WERI-Rb-1 (cell line): Measurements from ENCODE around the gene CES2.

Experiments
- DNase-seq: peaks from one replicate; pipeline ENCODE4 v3.0.0-alpha.2; 2020
- H3K27ac ChIP-seq: fragments of 250-450 bp; sonication (Bioruptor Pico); 2 replicates; pipeline ENCODE4 v1.5.1; 2020; ENCODE audit warnings: mild to moderate bottlenecking, moderate library complexity
- H3K27me3 ChIP-seq: fragments of 250-450 bp; sonication (Bioruptor Pico); 2 replicates; pipeline ENCODE4 v1.5.1; 2021; ENCODE audit warnings: mild to moderate bottlenecking, low read depth, moderate library complexity; ENCODE audit not compliant: insufficient read depth, severe bottlenecking
- H3K36me3 ChIP-seq: fragments of 250-450 bp; sonication (Bioruptor Pico); 2 replicates; pipeline ENCODE4 v1.5.1; 2020; ENCODE audit warnings: mild to moderate bottlenecking, moderate library complexity
- H3K4me3 ChIP-seq: 2 replicates; pipeline ENCODE4 v1.5.1; 2011; ENCODE audit warnings: low read depth, mild to moderate bottlenecking, control low read depth, low read length
- H3K9me3 ChIP-seq: fragments of 250-450 bp; sonication (Bioruptor Pico); 2 replicates; pipeline ENCODE4 v1.5.1; 2021; ENCODE audit warnings: mild to moderate bottlenecking, moderate library complexity; ENCODE audit not compliant: severe bottlenecking
- CTCF ChIP-seq: IDR thresholded peaks from 2 replicates; pipeline ENCODE4 v1.5.1; 2011; ENCODE audit warnings: low read depth, mild to moderate bottlenecking, control low read depth, inconsistent platforms, low read length

The CES2 gene

GRCh38 chr16:66945939-66946338 is 10.6 kb downstream of the CES2 start:
- Histone ChIP-seq H3K36me3 (peaks cover 26% of the 10 kb centered on the region), H3K27ac (no peak overlapping the region), H3K4me3 (no peak overlapping the region), H3K9me3 (no peaks in the 10 kb centered on the region), H3K27me3 (no peaks in the 10 kb centered on the region)
- DNase-seq: no peak
- TF ChIP-seq CTCF: no peak

DNA sequence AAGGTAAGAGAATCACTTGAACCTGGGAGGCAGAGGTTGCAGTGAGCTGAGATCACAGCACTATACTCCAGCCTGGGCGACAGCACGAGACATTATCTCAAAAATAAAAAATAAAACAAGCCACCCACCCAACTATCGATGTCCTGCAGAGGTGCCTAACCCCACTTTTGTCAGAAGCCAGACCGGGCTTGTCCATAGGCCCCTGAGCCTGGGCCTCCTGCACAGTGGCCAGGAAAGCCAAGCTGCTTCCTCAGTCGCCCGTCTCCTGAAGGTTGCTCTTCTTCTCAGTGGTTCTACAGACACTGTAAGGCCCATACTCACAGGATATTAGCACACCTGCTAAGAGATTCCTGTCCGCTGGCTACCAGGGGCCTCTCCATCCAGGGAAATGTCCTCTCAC is 11.2 kb downstream of the CES2 start:
- no peak for DNase-seq
- no peaks in the 10 kb centered on the region for H3K27me3 ChIP-seq
- H3K27ac ChIP-seq: no peak overlapping the region
- TF ChIP-seq CTCF: no peak
- H3K36me3 ChIP-seq: peaks cover 20% of the 10 kb centered on the region
- H3K4me3 ChIP-seq: no peak overlapping the region
- H3K9me3 ChIP-seq: peaks cover 2% of the 10 kb centered on the region

DNA sequence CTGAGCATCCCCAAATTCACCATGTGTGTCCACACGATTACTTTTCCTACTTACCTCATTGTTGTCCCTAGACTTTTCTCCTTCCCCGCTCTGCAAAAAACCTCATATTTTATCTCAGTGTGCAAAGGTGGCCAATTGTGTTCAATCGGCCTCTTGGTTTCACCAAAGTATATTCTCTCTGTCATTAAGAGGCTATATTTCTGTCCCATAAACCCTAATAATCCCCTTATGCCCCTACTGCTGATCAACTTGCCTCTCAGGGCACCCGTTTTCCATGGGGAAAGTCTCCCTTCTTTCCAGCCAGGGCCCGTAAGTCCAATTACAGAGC is 11.6 kb downstream of the CES2 start:
- H3K27ac ChIP-seq: peak overlapping the region; percentile 24; the same call in 1 of the 2 replicates
- H3K36me3 ChIP-seq: peaks cover 16% of the 10 kb centered on the region
- peaks cover 6% of the 10 kb centered on the region for H3K9me3 ChIP-seq
- TF ChIP-seq CTCF: no peak
- H3K27me3 ChIP-seq: no peaks in the 10 kb centered on the region
- no peak overlapping the region for H3K4me3 ChIP-seq
- DNase-seq: no peak

GRCh38 chr16:66947302-66948065 is 12.2 kb downstream of the CES2 start:
- Histone ChIP-seq H3K9me3 (peaks cover 7% of the 10 kb centered on the region), H3K36me3 (peaks cover 10% of the 10 kb centered on the region), H3K4me3 (no peak overlapping the region), H3K27me3 (no peaks in the 10 kb centered on the region), H3K27ac (peak overlapping the region; percentile 24; the same call in 1 of the 2 replicates)
- TF ChIP-seq CTCF: peak; percentile 67
- peak; percentile 81 for DNase-seq

GRCh38 chr16:66948134-66948836 is 13.0 kb downstream of the CES2 start:
- no peaks in the 10 kb centered on the region for H3K27me3 ChIP-seq
- no peak for DNase-seq
- H3K9me3 ChIP-seq: peaks cover 7% of the 10 kb centered on the region
- no peak overlapping the region for H3K27ac ChIP-seq
- peaks cover 2% of the 10 kb centered on the region for H3K36me3 ChIP-seq
- H3K4me3 ChIP-seq: no peak overlapping the region
- no peak for TF ChIP-seq CTCF
